Esophagus muscularis mucosa (tissue), 4 donors: Measurements from ENCODE around the gene PLXNA4. TPM values are rescaled to one million over a fixed set of nuclear protein-coding genes. Genes with fewer than 3 reads are reported as not detected.

ENCODE experiments used
- DNase-seq: peaks from one replicate; pipeline ENCODE4 v3.0.0-alpha.2; 2017; ENCODE audit errors: extremely low spot score
- H3K27ac ChIP-seq, 4 donors: fragments of 200-600 bp; sonication (generic); replicated peaks in 1 of 4; 1 replicate in 3 of 4; 2 replicates in 1 of 4; pipeline ENCODE4 v1.5.1; 2016 to 2019; ENCODE audit warnings: mild to moderate bottlenecking in 1 of 4
- H3K27me3 ChIP-seq, 4 donors: fragments of 200-600 bp; sonication (generic); one replicate each; pipeline versions ENCODE4 v1.5.1 to v1.6.0; 2016 to 2019
- H3K36me3 ChIP-seq, 4 donors: fragments of 200-600 bp; sonication (generic); one replicate each; pipeline ENCODE4 v1.5.1; 2016 to 2019
- H3K4me1 ChIP-seq, 4 donors: fragments of 200-600 bp; sonication (generic); one replicate each; pipeline ENCODE4 v1.5.1; 2016 to 2019
- H3K4me3 ChIP-seq, 4 donors: fragments of 200-600 bp; sonication (generic); 1 replicate in 2 of 4; 2 replicates in 2 of 4; pipeline ENCODE4 v1.5.1; 2016 to 2019; ENCODE audit warnings: mild to moderate bottlenecking in 4 of 4, moderate library complexity in 1 of 4
- H3K9me3 ChIP-seq, 4 donors: fragments of 200-600 bp; sonication (generic); 1 replicate in 3 of 4; 2 replicates in 1 of 4; pipeline ENCODE4 v1.5.1; 2016 to 2019
- EP300 ChIP-seq: sonication (generic); formaldehyde crosslinking; IDR thresholded peaks from one replicate; pipeline ENCODE4 v1.6.1; 2017; ENCODE audit warnings: antibody characterized with exemption
- POLR2A ChIP-seq: fragments of 450-650 bp; IDR thresholded peaks from one replicate; pipeline ENCODE4 v1.6.1; 2017; ENCODE audit warnings: antibody characterized with exemption, moderate library complexity, mild to moderate bottlenecking, low read depth
- POLR2AphosphoS5 ChIP-seq, 2 donors: sonication (generic); formaldehyde crosslinking; IDR thresholded peaks; one replicate each; pipeline ENCODE4 v1.6.1; 2017; ENCODE audit warnings: antibody characterized with exemption in 2 of 2
- WGBS: methylation state at CpG from one replicate; pipeline ENCODE4 v1.1.5; 2018; 5-methylcytosine and 5-hydroxymethylcytosine counted together
- intact Hi-C: fragments of 100-400 bp; cut with DNase I; formaldehyde crosslinking; loops from one replicate; pipeline ENCODE4 v1.15.1; 2023
- total RNA-seq, 4 donors: library from RNA; depleted of rRNA; stranded (reverse); fragments of >200 nt; gene quantifications; one replicate each; pipeline versions ENCODE4 v1.1.0 to v1.2.1, GENCODE V29; 2016
- TF ChIP-seq, protein P1 (sequence below), 3 experiments: fragments of 200-600 bp in 2 of 3; fragments of 450-650 bp in 1 of 3; sonication (generic) in 2 of 3; IDR thresholded peaks; one replicate each; pipeline ENCODE4 v1.5.1; 2017 to 2019; ENCODE audit warnings: antibody characterized with exemption in 3 of 3, mild to moderate bottlenecking in 2 of 3, moderate library complexity in 1 of 3

PLXNA4 gene
- total RNA-seq, 4 donors from 2014 or later: 5.0 to 9.5 (median 6.6) TPM

DNA sequence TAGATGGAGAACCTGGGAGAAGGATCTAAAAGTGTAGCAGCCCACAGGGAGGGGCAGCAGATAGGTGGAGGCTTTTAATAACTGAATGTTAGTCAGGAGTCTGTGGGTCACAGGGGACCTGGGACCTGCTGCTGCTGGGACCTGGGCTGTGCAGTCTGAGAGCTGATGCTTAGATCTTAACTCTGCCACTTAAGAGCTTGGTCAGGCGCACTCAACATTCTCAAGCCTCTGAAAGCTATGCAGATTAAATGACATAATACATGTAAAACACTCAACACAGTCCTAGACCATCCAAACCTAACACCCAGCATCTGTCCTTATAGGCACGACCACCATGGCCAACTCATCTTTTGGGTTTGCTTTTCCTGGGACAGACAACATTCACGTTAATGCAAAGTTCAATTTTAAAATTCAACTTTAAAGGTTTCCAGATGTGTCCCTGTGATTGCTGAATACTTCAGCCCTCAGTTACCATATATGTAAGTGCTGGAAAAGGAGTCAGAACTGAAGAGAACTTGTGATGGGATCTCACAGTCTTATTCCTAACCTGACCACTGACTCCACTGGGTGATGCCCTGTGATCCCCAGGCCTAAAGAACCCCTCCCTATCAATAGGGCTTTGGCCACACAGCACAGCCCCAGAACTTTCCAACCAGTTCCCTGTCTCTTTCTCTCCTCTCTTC lies 321.0 kb downstream of the PLXNA4 start:
- Histone ChIP-seq H3K9me3 (no peaks in the 10 kb centered on the region), H3K27ac (peak overlapping the region in 1 of 4 donors; percentile 62), H3K27me3 (no peaks in the 10 kb centered on the region), H3K4me1 (peaks cover 33 to 67% (median 65%) of the 10 kb centered on the region in 4 donors), H3K36me3 (no peaks in the 10 kb centered on the region), H3K4me3 (no peak overlapping the region)
- intact Hi-C loops: loop anchor here (10.0 kb wide), 1 partner anchor 310 kb away; no protein-coding TSS in a partner anchor
- DNase-seq: no peak
- WGBS: 84% methylated on average over 3 of the region's 3 CpGs
- TF ChIP-seq POLR2AphosphoS5 (IDR thresholded peaks at IDR 0.05) (no peak), POLR2A (no peak), EP300 (no peak)
- TF ChIP-seq, protein P1, sequence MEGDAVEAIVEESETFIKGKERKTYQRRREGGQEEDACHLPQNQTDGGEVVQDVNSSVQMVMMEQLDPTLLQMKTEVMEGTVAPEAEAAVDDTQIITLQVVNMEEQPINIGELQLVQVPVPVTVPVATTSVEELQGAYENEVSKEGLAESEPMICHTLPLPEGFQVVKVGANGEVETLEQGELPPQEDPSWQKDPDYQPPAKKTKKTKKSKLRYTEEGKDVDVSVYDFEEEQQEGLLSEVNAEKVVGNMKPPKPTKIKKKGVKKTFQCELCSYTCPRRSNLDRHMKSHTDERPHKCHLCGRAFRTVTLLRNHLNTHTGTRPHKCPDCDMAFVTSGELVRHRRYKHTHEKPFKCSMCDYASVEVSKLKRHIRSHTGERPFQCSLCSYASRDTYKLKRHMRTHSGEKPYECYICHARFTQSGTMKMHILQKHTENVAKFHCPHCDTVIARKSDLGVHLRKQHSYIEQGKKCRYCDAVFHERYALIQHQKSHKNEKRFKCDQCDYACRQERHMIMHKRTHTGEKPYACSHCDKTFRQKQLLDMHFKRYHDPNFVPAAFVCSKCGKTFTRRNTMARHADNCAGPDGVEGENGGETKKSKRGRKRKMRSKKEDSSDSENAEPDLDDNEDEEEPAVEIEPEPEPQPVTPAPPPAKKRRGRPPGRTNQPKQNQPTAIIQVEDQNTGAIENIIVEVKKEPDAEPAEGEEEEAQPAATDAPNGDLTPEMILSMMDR (IDR thresholded peaks at IDR 0.05): no peak

DNA sequence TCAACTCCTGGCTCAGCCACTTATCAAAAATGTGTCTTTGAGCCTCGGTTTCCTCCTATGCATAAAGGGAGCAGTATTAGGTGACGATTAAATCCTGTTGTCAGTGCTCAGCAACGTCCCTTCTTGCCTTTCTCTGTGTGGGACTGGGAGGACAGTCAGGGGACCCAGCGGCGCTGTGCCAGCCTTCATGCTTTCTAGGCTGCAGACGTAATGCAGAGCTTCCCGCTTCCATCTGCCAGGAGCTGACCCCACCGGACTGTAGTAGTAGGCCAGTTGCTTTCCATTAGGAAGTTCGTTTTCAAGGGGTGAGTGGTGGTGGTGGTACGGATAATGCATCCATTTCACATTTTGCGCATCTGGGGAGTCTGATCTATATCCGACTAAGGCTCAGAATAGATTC lies 321.8 kb downstream of the PLXNA4 start:
- Histone ChIP-seq H3K9me3 (no peaks in the 10 kb centered on the region), H3K27ac (peak overlapping the region in 1 of 4 donors; percentile 38), H3K27me3 (no peaks in the 10 kb centered on the region), H3K4me3 (no peak overlapping the region), H3K4me1 (peaks cover 35 to 75% (median 73%) of the 10 kb centered on the region in 4 donors), H3K36me3 (no peaks in the 10 kb centered on the region)
- intact Hi-C loops: loop anchor here (10.0 kb wide), 1 partner anchor 310 kb away; no protein-coding TSS in a partner anchor
- TF ChIP-seq POLR2AphosphoS5 (IDR thresholded peaks at IDR 0.05) (no peak), POLR2A (no peak)
- no peak for DNase-seq
- 92% methylated on average over 10 of the region's 12 CpGs for WGBS

DNA sequence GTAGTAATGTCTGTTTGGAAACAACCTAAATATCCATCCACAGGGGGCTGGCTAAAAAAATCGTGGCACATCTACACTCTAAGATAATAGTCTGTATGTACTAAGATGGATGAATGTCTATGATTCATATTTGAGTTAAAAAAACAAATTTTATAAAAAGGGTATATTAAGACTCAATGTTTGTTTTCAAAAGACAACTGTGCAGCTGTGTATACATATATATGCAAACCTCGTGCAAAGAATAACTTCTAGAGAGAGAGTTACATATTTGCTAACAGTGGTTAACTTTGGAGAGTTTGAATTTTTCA lies 323.5 kb downstream of the PLXNA4 start:
- intact Hi-C loops: loop anchor here (10.0 kb wide), 1 partner anchor 308 kb away; no protein-coding TSS in a partner anchor
- Histone ChIP-seq H3K27me3 (no peaks in the 10 kb centered on the region), H3K36me3 (no peaks in the 10 kb centered on the region), H3K9me3 (no peaks in the 10 kb centered on the region), H3K27ac (peak overlapping the region in 2 of 4 donors; percentile 27 to 69), H3K4me1 (peaks cover 35 to 75% (median 74%) of the 10 kb centered on the region in 4 donors), H3K4me3 (no peak overlapping the region)
- 22% methylated on average over 2 of the region's 2 CpGs for WGBS
- TF ChIP-seq, protein P1 (IDR thresholded peaks at IDR 0.05): no peak
- TF ChIP-seq POLR2A: no peak
- no peak for TF ChIP-seq POLR2AphosphoS5 (IDR thresholded peaks at IDR 0.05)
- no peak for TF ChIP-seq EP300
- DNase-seq: no peak

GRCh38 chr7:132251327-132251659 lies 325.0 kb downstream of the PLXNA4 start:
- intact Hi-C loops: loop anchor here (10.0 kb wide), 1 partner anchor 306 kb away; no protein-coding TSS in a partner anchor

More at GRCh38 chr7:132251327-132251659, 325.0 kb downstream of the PLXNA4 start:
- Histone ChIP-seq H3K9me3 (no peaks in the 10 kb centered on the region), H3K4me3 (no peak overlapping the region), H3K4me1 (peaks cover 33 to 61% (median 59%) of the 10 kb centered on the region in 4 donors), H3K36me3 (no peaks in the 10 kb centered on the region), H3K27ac (peak overlapping the region in 3 of 4 donors; percentile 27 to 69 (median 43)), H3K27me3 (no peaks in the 10 kb centered on the region)
- 20% methylated on average over 5 of the region's 5 CpGs for WGBS
- TF ChIP-seq, protein P1 (IDR thresholded peaks at IDR 0.05): no peak
- TF ChIP-seq POLR2A (no peak), POLR2AphosphoS5 (IDR thresholded peaks at IDR 0.05) (peak in 1 of 2 donors; percentile 14), EP300 (no peak)
- no peak for DNase-seq
